GM12878 (cell line): ENCODE measurements around the gene CWC27. TPM values are rescaled to one million over a fixed set of nuclear protein-coding genes. Genes with fewer than 3 reads are reported as not detected.

Source experiments
- ATAC-seq: fragments of 200-7000 bp; cut with Tn5 transposase; 3 replicates; pipeline ENCODE4 v1.9.1; 2020; ENCODE audit warnings: mild to moderate bottlenecking, moderate library complexity
- BruUV-seq: library from RNA; stranded (reverse); fragments of 400-500 nt; replicated peaks from 2 replicates; lab custom pipeline; 2021; lab: Mats Ljungman, UMichigan
- CTCF ChIA-PET: fragments of 300-600 bp; sonication (Branson Sonifier 250); formaldehyde crosslinking; extraction: SDS; loops from one replicate; lab custom pipeline; 2021; ENCODE audit warnings: inconsistent platforms; lab: Yijun Ruan, JAX
- POLR2A ChIA-PET: fragments of 350-600 bp; formaldehyde crosslinking; extraction: SDS; loops from one replicate; lab custom pipeline; 2021; ENCODE audit warnings: inconsistent platforms; lab: Charles Lee
- RAD21 ChIA-PET: fragments of 300-600 bp; sonication (Branson Sonifier 250); formaldehyde crosslinking; loops from one replicate; lab custom pipeline; 2023; ENCODE audit warnings: antibody characterized with exemption; ENCODE audit not compliant: unreplicated experiment; lab: Charles Lee
- SMC1A ChIA-PET: fragments of 300-600 bp; sonication (Branson Sonifier 250); formaldehyde crosslinking; loops from one replicate; lab custom pipeline; 2023; ENCODE audit not compliant: unreplicated experiment, uncharacterized antibody; lab: Charles Lee
- DNase-seq: peaks from one replicate; pipeline ENCODE4 v3.0.0-alpha.2; 2011; ENCODE audit warnings: low read depth, low spot score
- FAIRE-seq: peaks from 3 replicates; lab custom pipeline; 2011; peaks lifted over from hg19 to GRCh38; lab: Jason Lieb, UNC
- H2AFZ ChIP-seq: 2 replicates; pipeline ENCODE4 v1.6.0; 2011; ENCODE audit warnings: low read depth, low read length, control low read depth; ENCODE audit not compliant: control insufficient read depth
- H3K27ac ChIP-seq: 2 replicates; pipeline ENCODE4 v1.5.1; 2011; ENCODE audit warnings: control low read depth; ENCODE audit not compliant: control insufficient read depth, insufficient read depth
- H3K27me3 ChIP-seq, 2 experiments: replicated peaks in 1 of 2; 2 replicates each; pipeline versions ENCODE4 v1.6.0 to v1.6.1; 2011; ENCODE audit warnings: low read length in 1 of 2; ENCODE audit not compliant: control insufficient read depth in 2 of 2, insufficient read depth in 2 of 2
- H3K36me3 ChIP-seq, 2 experiments: 2 replicates each; pipeline ENCODE4 v1.5.1; 2011; ENCODE audit warnings: low read length in 1 of 2; ENCODE audit not compliant: control insufficient read depth in 2 of 2, insufficient read depth in 2 of 2
- H3K4me1 ChIP-seq: 2 replicates; pipeline ENCODE4 v1.6.1; 2011; ENCODE audit warnings: mild to moderate bottlenecking, low read length, moderate library complexity, mixed read lengths; ENCODE audit not compliant: control insufficient read depth, insufficient read depth
- H3K4me2 ChIP-seq: 2 replicates; pipeline ENCODE4 v1.6.0; 2011; ENCODE audit warnings: control low read depth; ENCODE audit not compliant: control insufficient read depth, insufficient read depth
- H3K4me3 ChIP-seq: fragments of 200-600 bp; sonication (generic); 2 replicates; pipeline ENCODE4 v1.5.1; 2016
- H3K79me2 ChIP-seq: 2 replicates; pipeline ENCODE4 v1.6.0; 2011; ENCODE audit warnings: low read length; ENCODE audit not compliant: control insufficient read depth, insufficient read depth
- H3K9ac ChIP-seq: 2 replicates; pipeline ENCODE4 v1.8.0; 2011; ENCODE audit warnings: low read length, control low read depth, mixed read lengths; ENCODE audit not compliant: control insufficient read depth, insufficient read depth
- H3K9me3 ChIP-seq: replicated peaks from 3 replicates; pipeline ENCODE4 v1.5.1; 2011; ENCODE audit warnings: mild to moderate bottlenecking, low read length; ENCODE audit not compliant: control insufficient read depth, insufficient read depth
- H4K20me1 ChIP-seq: 2 replicates; pipeline ENCODE4 v1.6.0; 2011; ENCODE audit not compliant: control insufficient read depth, insufficient read depth
- CBX5 ChIP-seq: sonication (generic); IDR thresholded peaks from 2 replicates; pipeline ENCODE4 v1.6.1; 2016; ENCODE audit warnings: low read depth, moderate library complexity, mild to moderate bottlenecking, inconsistent platforms
- JUNB ChIP-seq: IDR thresholded peaks from 2 replicates; pipeline ENCODE4 v1.6.1; 2016; ENCODE audit warnings: antibody characterized with exemption, mild to moderate bottlenecking
- MTA3 ChIP-seq: IDR thresholded peaks from 2 replicates; pipeline ENCODE4 v1.6.1; 2012; ENCODE audit warnings: low read length, inconsistent platforms, borderline replicate concordance
- NKRF ChIP-seq: fragments of 450-650 bp; conservative IDR thresholded peaks from 2 replicates; pipeline ENCODE4 v1.6.1; 2017; ENCODE audit warnings: mild to moderate bottlenecking, moderate library complexity
- PAX8 ChIP-seq: fragments of 450-650 bp; IDR thresholded peaks from 2 replicates; pipeline ENCODE4 v1.6.1; 2017; ENCODE audit warnings: mild to moderate bottlenecking, moderate library complexity
- RELB ChIP-seq: fragments of 450-650 bp; IDR thresholded peaks from 2 replicates; pipeline ENCODE4 v1.6.1; 2017; ENCODE audit warnings: low read depth, mild to moderate bottlenecking, moderate library complexity
- YY1 ChIP-seq: IDR thresholded peaks from 2 replicates; pipeline ENCODE4 v1.6.1; 2011; ENCODE audit warnings: low read depth, mild to moderate bottlenecking, low read length
- ZNF592 ChIP-seq: fragments of 450-650 bp; IDR thresholded peaks from 2 replicates; pipeline ENCODE4 v1.6.1; 2017; ENCODE audit warnings: mild to moderate bottlenecking, moderate library complexity
- in situ Hi-C: fragments of 300-500 bp; cut with MboI; formaldehyde crosslinking; loops from 9 replicates; pipeline ENCODE4 v1.14.3; 2018; ENCODE audit warnings: mixed read lengths
- intact Hi-C: fragments of 100-400 bp; cut with micrococcal nuclease; formaldehyde crosslinking; loops from one replicate; pipeline ENCODE4 v1.14.2; 2022; ENCODE audit not compliant: unreplicated experiment
- polyA plus RNA-seq, 11 experiments: library from polyadenylated mRNA; depleted of rRNA in 4 of 11; unstranded in 6 of 11; stranded (reverse) in 5 of 11; fragments of >200 nt; fragmentation: Nextera tagmentation in 4 of 11; fragmentation: Illumina TruSeq in 1 of 11; extraction: Ambion mirVana in 4 of 11; extraction: Trizol in 1 of 11; gene quantifications; 1 replicate in 1 of 11; 2 replicates in 10 of 11; pipeline versions ENCODE4 v1.2.1 to v1.2.3, GENCODE V29; 2011 to 2016; ENCODE audit warnings: inconsistent platforms in 2 of 11, missing spikeins in 2 of 11, low read depth in 1 of 11
- total RNA-seq, 4 experiments: library from RNA; depleted of rRNA in 3 of 4; stranded (reverse); fragments of >200 nt in 3 of 4; fragmentation: Illumina TruSeq in 1 of 4; extraction: Trizol in 1 of 4; gene quantifications; 2 replicates each; pipeline versions ENCODE4 v1.2.1 to v1.2.3, GENCODE V29; 2013 to 2021

The CWC27 gene
- total and polyA plus RNA-seq, 10 of the 15 experiments (the other 5 are each of a cell fraction or from before 2014, with no cell fraction given): 21.7 to 61.9 (median 47.0) TPM

- ChIA-PET RAD21 (interaction anchor here (1.0 to 2.1 kb wide), 3 partner anchors 11 to 51 kb away, joined by 3 to 13 read pairs (median 10); no protein-coding TSS in a partner anchor), CTCF (interaction anchor here (1.3 to 1.4 kb wide), 3 partner anchors 8 to 212 kb away, joined by 3 to 4 read pairs (median 3); no protein-coding TSS in a partner anchor), SMC1A (interaction anchor here (0.6 to 4.6 kb wide), 11 partner anchors 8 to 82 kb away, joined by 3 to 48 read pairs (median 9); no protein-coding TSS in a partner anchor), POLR2A (interaction anchor here (0.9 to 1.6 kb wide), 4 partner anchors 9 to 42 kb away, joined by 3 to 9 read pairs (median 4); no protein-coding TSS in a partner anchor)
- Histone ChIP-seq H3K4me1 (peaks cover 34% of the 10 kb centered on the region), H3K27me3 (no peaks in the 10 kb centered on the region), H3K9me3 (no peaks in the 10 kb centered on the region; the same call in 2 of the 3 replicates), H2AFZ (no peak overlapping the region), H3K27ac (no peak overlapping the region), H4K20me1 (no peaks in the 10 kb centered on the region), H3K4me3 (no peak overlapping the region), H3K79me2 (no peaks in the 10 kb centered on the region), H3K36me3 (no peaks in the 10 kb centered on the region), H3K4me2 (no peak overlapping the region), H3K9ac (no peak overlapping the region)
- DNase-seq (no peak), FAIRE-seq (no peak), ATAC-seq (no peak)
- in situ Hi-C loops (no loop called here), intact Hi-C loops (no loop called here)
- TF ChIP-seq NKRF: no peak
- TF ChIP-seq RELB: no peak
- TF ChIP-seq CBX5: no peak
- TF ChIP-seq YY1: no peak
- no peak for TF ChIP-seq PAX8
- TF ChIP-seq ZNF592: no peak
- TF ChIP-seq JUNB: no peak
- no peak for TF ChIP-seq MTA3
- no TSS peak for BruUV-seq
These were observed 254.2 kb downstream of the CWC27 start for GRCh38 chr5:65022932-65023331.
